Thyroid gland (tissue), 4 donors: ENCODE results near the gene ERO1A.

ENCODE experiments used
- POLR2A ChIP-seq, 2 donors: fragments of 450-650 bp; IDR thresholded peaks; one replicate each; pipeline ENCODE4 v1.6.1; 2017; ENCODE audit warnings: antibody characterized with exemption in 2 of 2, mild to moderate bottlenecking in 2 of 2, moderate library complexity in 1 of 2
- TF ChIP-seq, protein P1 (sequence below), 6 experiments: fragments of 200-600 bp in 3 of 6; fragments of 450-650 bp in 3 of 6; sonication (generic) in 3 of 6; IDR thresholded peaks; one replicate each; pipeline ENCODE4 v1.5.1; 2016 to 2019; ENCODE audit warnings: antibody characterized with exemption in 6 of 6, mild to moderate bottlenecking in 2 of 6, inconsistent platforms in 1 of 6, moderate library complexity in 1 of 6

DNA sequence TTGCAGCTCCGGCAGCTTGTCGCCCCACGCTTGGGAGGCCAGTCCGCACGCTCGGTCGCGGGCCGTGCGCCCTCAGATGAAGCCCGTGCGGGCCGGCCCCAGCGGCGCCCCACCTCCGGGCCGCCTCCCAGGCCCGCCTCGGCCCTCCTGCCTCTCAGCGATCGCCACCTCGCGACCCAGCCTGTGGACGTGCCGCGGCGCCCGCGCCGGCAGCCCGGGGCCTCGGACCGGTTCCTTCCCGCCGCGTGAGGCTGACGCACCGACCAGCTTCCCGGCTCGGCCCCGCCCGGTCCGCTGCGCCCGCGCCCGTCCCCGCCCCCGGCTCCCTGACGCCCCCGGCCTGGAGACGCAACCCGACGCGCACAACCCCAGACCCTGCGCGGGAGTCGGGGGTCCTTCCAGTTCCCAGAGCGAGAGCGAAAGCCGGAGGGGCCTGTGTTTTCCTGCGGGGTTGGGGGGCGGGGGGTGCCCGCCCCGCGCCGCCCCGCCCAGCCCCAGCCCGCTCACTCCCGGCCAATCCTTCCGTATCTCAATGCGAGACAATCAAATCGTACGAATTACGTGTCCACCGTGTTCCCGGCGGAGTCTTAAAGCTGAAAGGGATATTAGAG is at the start of gene ERO1A:
- TF ChIP-seq, protein P1, sequence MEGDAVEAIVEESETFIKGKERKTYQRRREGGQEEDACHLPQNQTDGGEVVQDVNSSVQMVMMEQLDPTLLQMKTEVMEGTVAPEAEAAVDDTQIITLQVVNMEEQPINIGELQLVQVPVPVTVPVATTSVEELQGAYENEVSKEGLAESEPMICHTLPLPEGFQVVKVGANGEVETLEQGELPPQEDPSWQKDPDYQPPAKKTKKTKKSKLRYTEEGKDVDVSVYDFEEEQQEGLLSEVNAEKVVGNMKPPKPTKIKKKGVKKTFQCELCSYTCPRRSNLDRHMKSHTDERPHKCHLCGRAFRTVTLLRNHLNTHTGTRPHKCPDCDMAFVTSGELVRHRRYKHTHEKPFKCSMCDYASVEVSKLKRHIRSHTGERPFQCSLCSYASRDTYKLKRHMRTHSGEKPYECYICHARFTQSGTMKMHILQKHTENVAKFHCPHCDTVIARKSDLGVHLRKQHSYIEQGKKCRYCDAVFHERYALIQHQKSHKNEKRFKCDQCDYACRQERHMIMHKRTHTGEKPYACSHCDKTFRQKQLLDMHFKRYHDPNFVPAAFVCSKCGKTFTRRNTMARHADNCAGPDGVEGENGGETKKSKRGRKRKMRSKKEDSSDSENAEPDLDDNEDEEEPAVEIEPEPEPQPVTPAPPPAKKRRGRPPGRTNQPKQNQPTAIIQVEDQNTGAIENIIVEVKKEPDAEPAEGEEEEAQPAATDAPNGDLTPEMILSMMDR (IDR thresholded peaks at IDR 0.05) = no peak
- TF ChIP-seq POLR2A (IDR thresholded peaks at IDR 0.05) = peak in 1 of 2 donors; percentile 81
